WTC11 (cell line): ENCODE results near the gene PNMA6E. TPM values are rescaled to one million over a fixed set of nuclear protein-coding genes. Genes with fewer than 3 reads are reported as not detected.

ENCODE experiments used
- ATAC-seq: fragments of 200-7000 bp; cut with Tn5 transposase; 2 replicates; pipeline ENCODE4 v1.10.0; 2021; ENCODE audit warnings: mild to moderate bottlenecking, moderate library complexity
- CTCF ChIA-PET: fragments of 300-600 bp; sonication (Branson Sonifier 250); formaldehyde crosslinking; loops from one replicate; lab custom pipeline; 2021; ENCODE audit warnings: antibody characterized with exemption; lab: Charles Lee
- POLR2A ChIA-PET: fragments of 350-600 bp; sonication (Branson Sonifier 250); formaldehyde crosslinking; loops from one replicate; lab custom pipeline; 2021; ENCODE audit warnings: antibody characterized with exemption; lab: Charles Lee
- DNase-seq: peaks from one replicate; pipeline ENCODE4 v3.0.0; 2021; ENCODE audit warnings: low spot score
- H3K27ac Mint-ChIP-seq: 2 replicates; pipeline ENCODE4 v1.8.0; 2021; ENCODE audit warnings: mixed read lengths
- H3K27me3 Mint-ChIP-seq: 2 replicates; pipeline ENCODE4 v1.8.0; 2021; ENCODE audit warnings: low read depth, mild to moderate bottlenecking, moderate library complexity, mixed read lengths
- H3K36me3 Mint-ChIP-seq: 2 replicates; pipeline ENCODE4 v1.8.0; 2021; ENCODE audit warnings: mixed read lengths
- H3K4me1 Mint-ChIP-seq: 2 replicates; pipeline ENCODE4 v1.8.0; 2022; ENCODE audit warnings: mixed read lengths
- H3K4me3 Mint-ChIP-seq: 2 replicates; pipeline ENCODE4 v1.8.0; 2021; ENCODE audit warnings: mild to moderate bottlenecking, moderate library complexity, mixed read lengths
- H3K9me3 Mint-ChIP-seq: 2 replicates; pipeline ENCODE4 v1.8.0; 2021; ENCODE audit warnings: mixed read lengths
- CBFB ChIP-seq: sonication (generic); formaldehyde crosslinking; IDR thresholded peaks from 2 replicates; pipeline ENCODE4 v1.8.1; 2022; ENCODE audit warnings: mild to moderate bottlenecking, low read depth, missing genetic modification reagents
- GTF2I ChIP-seq: fragments of 250-450 bp; sonication (Bioruptor Pico); conservative IDR thresholded peaks from 2 replicates; pipeline ENCODE4 v1.4.0; 2021; ENCODE audit warnings: mild to moderate bottlenecking
- HMGA2 ChIP-seq: fragments of 250-450 bp; sonication (Bioruptor Pico); IDR thresholded peaks from 2 replicates; pipeline ENCODE4 v1.4.0; 2021; ENCODE audit warnings: mild to moderate bottlenecking, moderate library complexity
- KAT7 ChIP-seq: sonication (generic); formaldehyde crosslinking; IDR thresholded peaks from 2 replicates; pipeline ENCODE4 v1.8.1; 2023; ENCODE audit warnings: missing genetic modification reagents, mild to moderate bottlenecking, borderline replicate concordance
- MYBL2 ChIP-seq: sonication (generic); formaldehyde crosslinking; IDR thresholded peaks from 2 replicates; pipeline ENCODE4 v1.8.1; 2023; ENCODE audit warnings: mild to moderate bottlenecking, moderate library complexity, missing genetic modification reagents
- NFE2L1 ChIP-seq: sonication (generic); formaldehyde crosslinking; IDR thresholded peaks from 2 replicates; pipeline ENCODE4 v1.8.1; 2023; ENCODE audit warnings: missing genetic modification reagents
- NR2C2 ChIP-seq: sonication (generic); formaldehyde crosslinking; IDR thresholded peaks from 2 replicates; pipeline ENCODE4 v1.8.0; 2022; ENCODE audit warnings: mild to moderate bottlenecking, missing genetic modification reagents
- PRRX2 ChIP-seq: fragments of 250-450 bp; sonication (Bioruptor Pico); IDR thresholded peaks from 2 replicates; pipeline ENCODE4 v1.8.0; 2021; ENCODE audit warnings: mild to moderate bottlenecking
- RORB ChIP-seq: fragments of 250-450 bp; sonication (Bioruptor Pico); IDR thresholded peaks from 2 replicates; pipeline ENCODE4 v1.9.0; 2021; ENCODE audit warnings: mild to moderate bottlenecking
- SMAD4 ChIP-seq: sonication (generic); formaldehyde crosslinking; IDR thresholded peaks from 2 replicates; pipeline ENCODE4 v1.8.0; 2022; ENCODE audit warnings: mild to moderate bottlenecking, missing genetic modification reagents
- TCF7 ChIP-seq: sonication (generic); formaldehyde crosslinking; IDR thresholded peaks from 2 replicates; pipeline ENCODE4 v1.8.0; 2022; ENCODE audit warnings: mild to moderate bottlenecking, low read depth, missing genetic modification reagents, moderate library complexity
- ZNF138 ChIP-seq: sonication (generic); formaldehyde crosslinking; conservative IDR thresholded peaks from 2 replicates; pipeline ENCODE4 v1.8.1; 2022; ENCODE audit warnings: mild to moderate bottlenecking, moderate library complexity, missing genetic modification reagents
- ZNF263 ChIP-seq: sonication (generic); formaldehyde crosslinking; IDR thresholded peaks from 2 replicates; pipeline ENCODE4 v1.8.1; 2022; ENCODE audit warnings: low read depth, mild to moderate bottlenecking, moderate library complexity, missing genetic modification reagents
- total RNA-seq: library from RNA; stranded (reverse); gene quantifications from 3 replicates; pipeline ENCODE4 v1.2.3, GENCODE V29; 2021
- TF ChIP-seq, protein P1 (sequence below): fragments of 200-600 bp; IDR thresholded peaks from 2 replicates; pipeline ENCODE4 v1.8.0; 2022; ENCODE audit warnings: antibody characterized with exemption
- TF ChIP-seq, protein P2 (sequence below): sonication (generic); formaldehyde crosslinking; IDR thresholded peaks from 2 replicates; pipeline ENCODE4 v1.8.0; 2023; ENCODE audit warnings: missing genetic modification reagents
- TF ChIP-seq, protein P3 (sequence below): sonication (generic); formaldehyde crosslinking; IDR thresholded peaks from 2 replicates; pipeline ENCODE4 v1.8.0; 2022; ENCODE audit warnings: mild to moderate bottlenecking, missing genetic modification reagents
- TF ChIP-seq, protein P4 (sequence below): sonication (generic); formaldehyde crosslinking; IDR thresholded peaks from 2 replicates; pipeline ENCODE4 v1.8.0; 2023; ENCODE audit warnings: missing genetic modification reagents, mild to moderate bottlenecking, borderline replicate concordance
- TF ChIP-seq, protein P5 (sequence below): sonication (generic); formaldehyde crosslinking; conservative IDR thresholded peaks from 2 replicates; pipeline ENCODE4 v1.8.1; 2023; ENCODE audit warnings: mild to moderate bottlenecking, low read depth, missing genetic modification reagents, moderate library complexity
- TF ChIP-seq, protein P6 (sequence below): fragments of 250-450 bp; sonication (Bioruptor Pico); IDR thresholded peaks from 2 replicates; pipeline ENCODE4 v1.9.0; 2021; ENCODE audit warnings: mild to moderate bottlenecking
- TF ChIP-seq, protein P7 (sequence below): sonication (generic); formaldehyde crosslinking; IDR thresholded peaks from 2 replicates; pipeline ENCODE4 v1.8.1; 2022; ENCODE audit warnings: mild to moderate bottlenecking, moderate library complexity, missing genetic modification reagents

The PNMA6E gene
- total RNA-seq, 1 experiment from 2014 or later: not detected

DNA sequence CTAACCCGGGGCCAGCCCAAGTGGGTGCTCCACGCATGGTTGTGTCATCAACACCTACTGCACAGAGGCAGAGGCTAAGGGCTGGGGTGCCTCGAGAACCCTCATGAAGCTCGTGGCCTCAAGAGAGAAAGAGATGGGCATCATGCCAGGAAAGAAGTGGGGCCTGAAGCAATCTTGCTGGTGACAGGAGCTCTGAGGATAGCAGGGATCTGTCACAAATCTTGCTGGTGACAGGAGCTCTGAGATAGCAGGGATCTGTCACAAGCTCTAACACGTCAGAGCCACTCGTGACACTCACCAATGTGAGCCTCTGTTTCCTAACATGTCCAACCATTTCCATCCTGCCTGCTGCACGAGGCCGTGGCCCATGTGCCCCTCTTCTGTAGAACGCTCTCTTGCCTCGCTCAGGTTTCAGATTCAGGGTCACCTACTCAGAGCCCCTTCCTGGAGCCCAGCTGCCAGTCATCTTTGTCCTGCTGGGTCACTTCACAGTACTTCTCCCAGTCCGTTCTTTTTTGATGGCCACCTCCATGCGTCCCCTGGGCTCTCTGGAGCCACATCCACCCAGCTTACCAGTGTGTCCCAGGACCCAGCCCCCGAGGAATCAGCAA, 21.1 kb downstream of the PNMA6E start:
- ChIA-PET CTCF (interaction anchor here (0.8 kb wide), 1 partner anchor 81 kb away, joined by 3 read pairs; no protein-coding TSS in a partner anchor), POLR2A (no interaction called here)
- ATAC-seq: no peak
- H3K27ac Mint-ChIP-seq: no peak overlapping the region
- H3K4me1 Mint-ChIP-seq: no peaks in the 10 kb centered on the region
- no peaks in the 10 kb centered on the region for H3K36me3 Mint-ChIP-seq
- TF ChIP-seq RORB (no peak), KAT7 (CRISPR knock-in tag) (no peak), NFE2L1 (no peak), ZNF263 (CRISPR knock-in tag) (no peak), PRRX2 (CRISPR knock-in tag) (no peak), TCF7 (no peak), CBFB (CRISPR knock-in tag) (no peak), SMAD4 (CRISPR knock-in tag) (no peak), HMGA2 (CRISPR knock-in tag) (no peak), GTF2I (CRISPR knock-in tag) (no peak), ZNF138 (CRISPR knock-in tag) (no peak), NR2C2 (CRISPR knock-in tag) (no peak), MYBL2 (CRISPR knock-in tag) (no peak)
- TF ChIP-seq, protein P1, sequence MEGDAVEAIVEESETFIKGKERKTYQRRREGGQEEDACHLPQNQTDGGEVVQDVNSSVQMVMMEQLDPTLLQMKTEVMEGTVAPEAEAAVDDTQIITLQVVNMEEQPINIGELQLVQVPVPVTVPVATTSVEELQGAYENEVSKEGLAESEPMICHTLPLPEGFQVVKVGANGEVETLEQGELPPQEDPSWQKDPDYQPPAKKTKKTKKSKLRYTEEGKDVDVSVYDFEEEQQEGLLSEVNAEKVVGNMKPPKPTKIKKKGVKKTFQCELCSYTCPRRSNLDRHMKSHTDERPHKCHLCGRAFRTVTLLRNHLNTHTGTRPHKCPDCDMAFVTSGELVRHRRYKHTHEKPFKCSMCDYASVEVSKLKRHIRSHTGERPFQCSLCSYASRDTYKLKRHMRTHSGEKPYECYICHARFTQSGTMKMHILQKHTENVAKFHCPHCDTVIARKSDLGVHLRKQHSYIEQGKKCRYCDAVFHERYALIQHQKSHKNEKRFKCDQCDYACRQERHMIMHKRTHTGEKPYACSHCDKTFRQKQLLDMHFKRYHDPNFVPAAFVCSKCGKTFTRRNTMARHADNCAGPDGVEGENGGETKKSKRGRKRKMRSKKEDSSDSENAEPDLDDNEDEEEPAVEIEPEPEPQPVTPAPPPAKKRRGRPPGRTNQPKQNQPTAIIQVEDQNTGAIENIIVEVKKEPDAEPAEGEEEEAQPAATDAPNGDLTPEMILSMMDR: no peak
- TF ChIP-seq, protein P2, sequence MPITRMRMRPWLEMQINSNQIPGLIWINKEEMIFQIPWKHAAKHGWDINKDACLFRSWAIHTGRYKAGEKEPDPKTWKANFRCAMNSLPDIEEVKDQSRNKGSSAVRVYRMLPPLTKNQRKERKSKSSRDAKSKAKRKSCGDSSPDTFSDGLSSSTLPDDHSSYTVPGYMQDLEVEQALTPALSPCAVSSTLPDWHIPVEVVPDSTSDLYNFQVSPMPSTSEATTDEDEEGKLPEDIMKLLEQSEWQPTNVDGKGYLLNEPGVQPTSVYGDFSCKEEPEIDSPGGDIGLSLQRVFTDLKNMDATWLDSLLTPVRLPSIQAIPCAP: no peak
- TF ChIP-seq, protein P3, sequence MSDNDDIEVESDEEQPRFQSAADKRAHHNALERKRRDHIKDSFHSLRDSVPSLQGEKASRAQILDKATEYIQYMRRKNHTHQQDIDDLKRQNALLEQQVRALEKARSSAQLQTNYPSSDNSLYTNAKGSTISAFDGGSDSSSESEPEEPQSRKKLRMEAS (CRISPR knock-in tag): no peak
- TF ChIP-seq, protein P4, sequence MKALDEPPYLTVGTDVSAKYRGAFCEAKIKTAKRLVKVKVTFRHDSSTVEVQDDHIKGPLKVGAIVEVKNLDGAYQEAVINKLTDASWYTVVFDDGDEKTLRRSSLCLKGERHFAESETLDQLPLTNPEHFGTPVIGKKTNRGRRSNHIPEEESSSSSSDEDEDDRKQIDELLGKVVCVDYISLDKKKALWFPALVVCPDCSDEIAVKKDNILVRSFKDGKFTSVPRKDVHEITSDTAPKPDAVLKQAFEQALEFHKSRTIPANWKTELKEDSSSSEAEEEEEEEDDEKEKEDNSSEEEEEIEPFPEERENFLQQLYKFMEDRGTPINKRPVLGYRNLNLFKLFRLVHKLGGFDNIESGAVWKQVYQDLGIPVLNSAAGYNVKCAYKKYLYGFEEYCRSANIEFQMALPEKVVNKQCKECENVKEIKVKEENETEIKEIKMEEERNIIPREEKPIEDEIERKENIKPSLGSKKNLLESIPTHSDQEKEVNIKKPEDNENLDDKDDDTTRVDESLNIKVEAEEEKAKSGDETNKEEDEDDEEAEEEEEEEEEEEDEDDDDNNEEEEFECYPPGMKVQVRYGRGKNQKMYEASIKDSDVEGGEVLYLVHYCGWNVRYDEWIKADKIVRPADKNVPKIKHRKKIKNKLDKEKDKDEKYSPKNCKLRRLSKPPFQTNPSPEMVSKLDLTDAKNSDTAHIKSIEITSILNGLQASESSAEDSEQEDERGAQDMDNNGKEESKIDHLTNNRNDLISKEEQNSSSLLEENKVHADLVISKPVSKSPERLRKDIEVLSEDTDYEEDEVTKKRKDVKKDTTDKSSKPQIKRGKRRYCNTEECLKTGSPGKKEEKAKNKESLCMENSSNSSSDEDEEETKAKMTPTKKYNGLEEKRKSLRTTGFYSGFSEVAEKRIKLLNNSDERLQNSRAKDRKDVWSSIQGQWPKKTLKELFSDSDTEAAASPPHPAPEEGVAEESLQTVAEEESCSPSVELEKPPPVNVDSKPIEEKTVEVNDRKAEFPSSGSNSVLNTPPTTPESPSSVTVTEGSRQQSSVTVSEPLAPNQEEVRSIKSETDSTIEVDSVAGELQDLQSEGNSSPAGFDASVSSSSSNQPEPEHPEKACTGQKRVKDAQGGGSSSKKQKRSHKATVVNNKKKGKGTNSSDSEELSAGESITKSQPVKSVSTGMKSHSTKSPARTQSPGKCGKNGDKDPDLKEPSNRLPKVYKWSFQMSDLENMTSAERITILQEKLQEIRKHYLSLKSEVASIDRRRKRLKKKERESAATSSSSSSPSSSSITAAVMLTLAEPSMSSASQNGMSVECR (CRISPR knock-in tag): no peak
- TF ChIP-seq, protein P5, sequence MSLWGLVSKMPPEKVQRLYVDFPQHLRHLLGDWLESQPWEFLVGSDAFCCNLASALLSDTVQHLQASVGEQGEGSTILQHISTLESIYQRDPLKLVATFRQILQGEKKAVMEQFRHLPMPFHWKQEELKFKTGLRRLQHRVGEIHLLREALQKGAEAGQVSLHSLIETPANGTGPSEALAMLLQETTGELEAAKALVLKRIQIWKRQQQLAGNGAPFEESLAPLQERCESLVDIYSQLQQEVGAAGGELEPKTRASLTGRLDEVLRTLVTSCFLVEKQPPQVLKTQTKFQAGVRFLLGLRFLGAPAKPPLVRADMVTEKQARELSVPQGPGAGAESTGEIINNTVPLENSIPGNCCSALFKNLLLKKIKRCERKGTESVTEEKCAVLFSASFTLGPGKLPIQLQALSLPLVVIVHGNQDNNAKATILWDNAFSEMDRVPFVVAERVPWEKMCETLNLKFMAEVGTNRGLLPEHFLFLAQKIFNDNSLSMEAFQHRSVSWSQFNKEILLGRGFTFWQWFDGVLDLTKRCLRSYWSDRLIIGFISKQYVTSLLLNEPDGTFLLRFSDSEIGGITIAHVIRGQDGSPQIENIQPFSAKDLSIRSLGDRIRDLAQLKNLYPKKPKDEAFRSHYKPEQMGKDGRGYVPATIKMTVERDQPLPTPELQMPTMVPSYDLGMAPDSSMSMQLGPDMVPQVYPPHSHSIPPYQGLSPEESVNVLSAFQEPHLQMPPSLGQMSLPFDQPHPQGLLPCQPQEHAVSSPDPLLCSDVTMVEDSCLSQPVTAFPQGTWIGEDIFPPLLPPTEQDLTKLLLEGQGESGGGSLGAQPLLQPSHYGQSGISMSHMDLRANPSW (CRISPR knock-in tag): no peak
- TF ChIP-seq, protein P6, sequence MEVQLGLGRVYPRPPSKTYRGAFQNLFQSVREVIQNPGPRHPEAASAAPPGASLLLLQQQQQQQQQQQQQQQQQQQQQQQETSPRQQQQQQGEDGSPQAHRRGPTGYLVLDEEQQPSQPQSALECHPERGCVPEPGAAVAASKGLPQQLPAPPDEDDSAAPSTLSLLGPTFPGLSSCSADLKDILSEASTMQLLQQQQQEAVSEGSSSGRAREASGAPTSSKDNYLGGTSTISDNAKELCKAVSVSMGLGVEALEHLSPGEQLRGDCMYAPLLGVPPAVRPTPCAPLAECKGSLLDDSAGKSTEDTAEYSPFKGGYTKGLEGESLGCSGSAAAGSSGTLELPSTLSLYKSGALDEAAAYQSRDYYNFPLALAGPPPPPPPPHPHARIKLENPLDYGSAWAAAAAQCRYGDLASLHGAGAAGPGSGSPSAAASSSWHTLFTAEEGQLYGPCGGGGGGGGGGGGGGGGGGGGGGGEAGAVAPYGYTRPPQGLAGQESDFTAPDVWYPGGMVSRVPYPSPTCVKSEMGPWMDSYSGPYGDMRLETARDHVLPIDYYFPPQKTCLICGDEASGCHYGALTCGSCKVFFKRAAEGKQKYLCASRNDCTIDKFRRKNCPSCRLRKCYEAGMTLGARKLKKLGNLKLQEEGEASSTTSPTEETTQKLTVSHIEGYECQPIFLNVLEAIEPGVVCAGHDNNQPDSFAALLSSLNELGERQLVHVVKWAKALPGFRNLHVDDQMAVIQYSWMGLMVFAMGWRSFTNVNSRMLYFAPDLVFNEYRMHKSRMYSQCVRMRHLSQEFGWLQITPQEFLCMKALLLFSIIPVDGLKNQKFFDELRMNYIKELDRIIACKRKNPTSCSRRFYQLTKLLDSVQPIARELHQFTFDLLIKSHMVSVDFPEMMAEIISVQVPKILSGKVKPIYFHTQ: no peak
- TF ChIP-seq, protein P7, sequence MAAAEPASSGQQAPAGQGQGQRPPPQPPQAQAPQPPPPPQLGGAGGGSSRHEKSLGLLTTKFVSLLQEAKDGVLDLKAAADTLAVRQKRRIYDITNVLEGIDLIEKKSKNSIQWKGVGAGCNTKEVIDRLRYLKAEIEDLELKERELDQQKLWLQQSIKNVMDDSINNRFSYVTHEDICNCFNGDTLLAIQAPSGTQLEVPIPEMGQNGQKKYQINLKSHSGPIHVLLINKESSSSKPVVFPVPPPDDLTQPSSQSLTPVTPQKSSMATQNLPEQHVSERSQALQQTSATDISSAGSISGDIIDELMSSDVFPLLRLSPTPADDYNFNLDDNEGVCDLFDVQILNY (CRISPR knock-in tag): no peak
- TF ChIP-seq, all 79 proteins: peak for 0
- H3K9me3 Mint-ChIP-seq: peaks cover 11% of the 10 kb centered on the region
- no peak overlapping the region for H3K4me3 Mint-ChIP-seq
- H3K27me3 Mint-ChIP-seq: no peaks in the 10 kb centered on the region
- DNase-seq: no peak
